ENCODE data around the gene SCAND1.
"Not testable (repeated sequence)": the region's sequence is repeated elsewhere in the genome, so short reads cannot be mapped to it uniquely, and the experiment has no call there.

The SCAND1 gene

DNA sequence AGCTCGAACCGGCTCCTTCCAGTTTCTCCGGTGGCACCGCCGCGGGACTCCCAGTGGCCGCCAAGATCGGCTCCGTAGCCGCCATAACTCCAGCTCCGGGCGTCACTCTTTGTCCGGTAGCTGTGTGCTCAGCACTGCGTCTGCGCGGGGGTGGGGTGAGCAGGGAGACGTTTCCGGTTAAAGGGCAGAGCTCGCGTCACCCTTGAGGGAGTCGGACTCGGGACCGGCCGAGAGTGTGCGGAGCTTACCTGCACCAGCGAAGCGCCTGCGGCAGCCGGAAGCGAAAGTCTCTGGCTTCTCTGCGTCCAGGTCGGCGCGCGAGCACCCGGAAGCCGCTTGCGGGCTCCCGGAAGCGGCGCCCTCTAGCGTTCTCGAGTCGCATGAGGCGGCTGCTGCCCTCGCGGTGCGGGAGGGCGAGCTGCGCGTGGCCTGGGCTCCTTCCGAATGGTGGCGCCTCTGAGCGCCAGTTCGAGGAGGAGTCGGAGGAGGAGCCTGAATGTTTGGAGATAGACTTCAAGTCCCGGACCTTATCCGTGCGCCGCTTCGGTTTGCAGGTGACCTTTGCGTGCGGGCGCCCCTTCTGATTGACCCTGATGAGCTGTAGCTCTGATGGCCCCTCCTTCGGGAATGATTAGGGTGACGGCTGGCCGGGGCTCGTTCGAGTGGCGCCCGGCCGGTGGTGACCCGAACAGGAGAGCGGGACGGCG, at the start of gene SCAND1:
Gene SCAND1 (minus strand): TSS at position 303 of the 707 bp plus-strand sequence. CDS start 218 bp downstream, at position 85.
- peak; percentile 90 for DNase-seq

DNA sequence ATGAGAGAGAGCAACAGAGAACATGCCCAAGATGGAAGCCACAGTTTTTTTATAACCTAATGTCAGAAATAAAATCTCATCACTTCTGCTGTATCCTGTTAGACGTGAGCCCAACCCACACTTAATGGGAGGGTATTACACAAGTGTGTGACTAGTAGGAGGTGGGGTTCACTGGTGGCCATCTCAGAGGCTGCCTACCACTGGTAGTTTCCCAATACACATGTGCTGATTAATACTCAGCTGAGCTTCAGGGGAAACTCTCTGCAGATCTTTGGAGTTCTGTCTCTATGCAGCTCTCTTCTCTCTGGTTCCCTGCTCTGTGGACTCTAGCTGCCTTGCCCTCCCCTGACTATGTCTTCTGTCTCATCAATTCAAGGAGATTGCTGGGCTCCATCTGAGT, 49.7 kb upstream of the SCAND1 start:
- DNase-seq: no peak

DNA sequence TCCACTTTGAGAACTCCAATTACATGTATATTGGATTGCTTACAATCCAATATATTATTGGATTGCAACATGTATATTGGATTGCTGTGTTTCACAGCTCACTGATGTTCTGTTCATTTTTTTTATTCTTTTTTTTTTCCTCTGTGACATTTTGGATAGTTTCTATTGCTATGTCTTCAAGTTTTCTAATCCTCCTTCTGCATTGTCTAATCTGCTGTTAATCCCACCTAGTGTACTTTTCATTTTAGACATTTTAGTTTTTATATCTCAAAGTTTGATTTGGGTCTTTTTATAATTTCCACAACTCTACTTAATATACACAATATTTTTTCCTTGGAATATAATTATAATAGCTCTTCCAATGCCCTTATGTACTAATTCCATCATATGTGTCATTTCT, 48.6 kb upstream of the SCAND1 start:
- DNase-seq: no peak

DNA sequence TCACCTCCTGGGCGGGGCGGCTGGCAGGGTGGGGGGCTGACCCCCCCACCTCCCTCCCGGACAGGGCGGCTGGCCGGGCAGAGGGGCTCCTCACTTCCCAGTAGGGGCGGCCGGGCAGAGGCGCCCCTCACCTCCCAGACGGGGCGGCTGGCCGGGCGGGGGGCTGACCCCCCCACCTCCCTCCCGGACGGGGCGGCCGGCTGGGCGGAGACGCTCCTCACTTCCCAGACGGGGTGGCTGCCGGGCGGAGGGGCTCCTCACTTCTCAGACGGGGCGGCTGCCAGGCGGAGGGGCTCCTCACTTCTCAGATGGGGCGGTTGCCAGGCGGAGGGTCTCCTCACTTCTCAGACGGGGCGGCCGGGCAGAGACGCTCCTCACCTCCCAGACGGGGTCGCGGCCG, 47.0 kb upstream of the SCAND1 start:
- DNase-seq: not testable (repeated sequence)

- not testable (repeated sequence) for DNase-seq
Observed at GRCh38 chr20:35996492-35996891, 42.2 kb upstream of the SCAND1 start.

DNA sequence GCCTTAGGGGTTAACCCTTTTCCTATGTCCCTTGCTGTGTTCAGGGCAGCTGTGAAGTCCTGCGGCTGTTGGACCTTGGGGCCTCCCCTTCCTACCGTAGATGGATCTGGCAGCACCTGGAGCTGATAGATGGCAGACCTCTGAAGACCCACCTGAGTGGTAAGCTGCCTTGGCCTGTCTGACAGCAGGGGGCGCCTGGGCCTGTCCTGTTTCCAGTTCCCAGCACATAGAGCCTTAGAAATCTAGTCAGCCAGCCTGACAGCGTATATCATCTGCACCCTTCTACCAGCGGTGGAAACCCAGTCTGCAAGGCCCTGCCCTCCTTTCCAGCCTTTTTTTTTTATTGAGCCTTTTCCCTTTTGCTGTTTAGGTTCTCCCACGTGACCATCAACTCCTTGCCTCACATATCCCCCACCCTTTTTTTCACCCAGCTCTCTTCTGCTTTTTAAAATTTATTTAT, 40.7 kb upstream of the SCAND1 start:
- peak; percentile 27 for DNase-seq

DNA sequence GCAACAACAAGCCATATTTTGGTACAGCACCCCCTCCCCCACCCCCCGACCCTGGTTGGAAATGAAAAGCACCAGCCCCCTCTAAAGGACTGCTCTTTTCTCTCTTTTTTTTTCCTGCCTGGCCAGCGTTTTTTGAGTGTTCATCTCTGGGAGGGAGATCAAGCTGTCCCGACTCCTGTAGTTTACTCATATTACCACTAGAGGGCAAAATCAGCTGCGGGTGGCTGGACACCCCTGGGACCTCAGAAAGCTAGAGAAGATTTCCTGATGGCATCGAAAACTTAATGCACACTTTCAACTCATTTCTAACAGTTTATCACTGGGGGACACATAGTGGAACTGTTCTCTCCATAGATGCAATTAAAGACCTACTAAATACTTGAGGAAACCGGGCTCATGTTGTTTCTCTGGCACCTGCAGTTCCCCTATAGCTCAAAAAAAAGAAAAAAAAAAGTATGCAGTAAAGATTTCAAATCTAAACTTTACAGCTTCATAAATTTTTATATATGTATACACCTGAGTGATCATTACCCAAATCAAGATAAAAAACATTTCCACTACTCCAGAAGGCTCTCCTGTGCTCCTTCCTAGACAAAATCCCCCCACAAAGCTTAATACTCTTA, 38.5 kb upstream of the SCAND1 start:
- peak; percentile 13 for DNase-seq

DNA sequence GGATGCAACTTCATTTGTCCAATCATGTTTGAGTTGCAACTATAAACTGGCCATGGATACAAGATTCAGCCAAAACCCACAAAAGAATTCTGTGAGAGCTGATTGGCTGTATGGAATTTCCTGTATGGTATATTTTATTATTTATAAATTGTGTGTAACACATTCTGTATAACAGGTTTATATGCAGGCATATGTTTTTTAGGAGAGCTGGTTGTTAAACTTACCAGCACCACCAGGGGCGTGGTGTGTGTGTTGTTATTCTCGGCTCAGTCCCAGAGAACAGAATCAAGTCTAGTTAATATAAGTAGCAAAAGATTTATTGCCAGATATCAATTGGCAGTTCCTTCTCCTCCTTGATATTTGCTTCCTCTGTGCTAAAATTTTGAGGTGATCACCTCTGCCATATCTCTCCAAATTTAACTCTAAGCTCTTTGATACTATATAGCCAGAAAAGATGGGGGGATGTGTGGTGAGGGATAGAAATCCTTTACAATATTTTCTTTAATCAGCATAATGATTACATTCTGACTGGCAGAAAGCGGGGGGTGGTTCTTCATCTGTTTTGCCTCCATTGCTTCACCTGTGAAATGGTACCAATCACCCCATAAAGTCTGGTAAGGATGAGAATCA, 37.0 kb upstream of the SCAND1 start:
- peak; percentile 27 for DNase-seq

DNA sequence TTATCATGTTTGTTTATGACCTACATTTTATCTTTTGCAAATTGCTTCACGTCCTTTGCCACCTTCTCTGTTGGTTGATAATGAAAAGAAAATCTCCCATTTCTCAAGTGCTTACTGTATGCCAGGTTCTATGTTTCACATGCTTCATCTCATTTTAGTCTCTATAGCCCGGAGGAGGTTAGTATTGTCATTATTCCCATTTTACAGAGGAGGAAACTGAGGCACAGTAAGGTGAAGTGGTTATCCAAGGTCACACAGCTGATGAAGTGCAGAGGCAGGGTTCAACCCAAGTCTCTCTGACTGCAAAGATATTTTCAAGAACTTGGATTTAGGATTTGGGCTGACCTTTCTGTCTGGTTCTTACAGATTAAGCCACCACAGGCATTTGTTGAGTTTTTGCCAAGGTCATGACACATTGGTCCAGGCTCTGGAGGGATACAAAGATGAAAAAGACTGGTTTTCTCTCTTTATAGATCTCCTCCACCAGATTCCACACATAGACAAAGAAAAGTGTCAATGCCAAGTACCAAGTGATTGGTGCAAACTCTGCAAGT, 34.7 kb upstream of the SCAND1 start:
- no peak for DNase-seq

GRCh38 chr20:35985806-35986205, 31.5 kb upstream of the SCAND1 start:
- no peak for DNase-seq

GRCh38 chr20:35984382-35984781, 30.1 kb upstream of the SCAND1 start:
- DNase-seq: no peak

DNA sequence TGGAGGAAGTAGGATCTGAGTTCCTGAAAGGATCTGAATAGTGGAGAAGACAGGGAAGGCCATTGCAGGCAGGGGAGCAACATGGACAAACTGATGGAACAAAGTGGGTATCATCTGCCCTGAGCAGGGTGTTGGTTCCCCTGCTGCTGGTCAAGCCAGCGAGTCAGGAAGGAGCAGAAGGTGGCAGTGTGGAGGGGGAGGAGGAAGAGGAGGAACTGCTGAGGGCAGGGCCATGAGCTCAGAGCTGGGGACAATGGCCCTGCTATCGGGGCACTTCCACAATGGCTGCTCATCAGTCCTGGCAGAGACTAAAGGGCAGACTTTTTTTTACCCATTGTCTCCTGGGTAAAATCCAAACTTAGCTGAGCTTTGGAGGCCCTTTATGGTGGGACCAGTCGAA, 27.7 kb upstream of the SCAND1 start:
- DNase-seq: no peak

DNA sequence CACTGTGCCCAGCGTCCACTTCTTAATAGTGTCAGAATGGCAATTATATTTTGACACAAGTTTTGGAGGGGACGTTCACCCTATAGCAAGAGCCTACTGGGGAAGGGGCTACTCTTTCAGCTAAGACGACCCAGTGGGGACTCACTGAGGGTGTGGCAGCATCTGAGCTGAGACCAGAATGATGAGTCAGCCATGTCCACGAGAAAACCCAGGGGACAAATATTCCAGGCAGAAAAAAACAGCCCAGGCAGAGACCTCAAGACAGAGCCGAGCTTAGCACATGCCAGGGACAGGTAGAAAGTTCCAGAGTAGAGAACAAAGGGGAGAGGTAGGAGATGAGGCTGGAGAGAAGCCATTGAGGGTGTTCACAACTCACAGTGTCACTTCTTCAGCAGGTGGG, 25.2 kb upstream of the SCAND1 start:
- DNase-seq: no peak

GRCh38 chr20:35978041-35978513, 23.8 kb upstream of the SCAND1 start:
- no peak for DNase-seq

- no peak for DNase-seq
Observed at GRCh38 chr20:35975576-35976373, 21.5 kb upstream of the SCAND1 start.

- DNase-seq: no peak
Observed at GRCh38 chr20:35974256-35974655, 20.0 kb upstream of the SCAND1 start.

- DNase-seq: no peak
Observed at GRCh38 chr20:35972462-35972861, 18.2 kb upstream of the SCAND1 start.

GRCh38 chr20:35971981-35972380, 17.7 kb upstream of the SCAND1 start:
- no peak for DNase-seq

DNA sequence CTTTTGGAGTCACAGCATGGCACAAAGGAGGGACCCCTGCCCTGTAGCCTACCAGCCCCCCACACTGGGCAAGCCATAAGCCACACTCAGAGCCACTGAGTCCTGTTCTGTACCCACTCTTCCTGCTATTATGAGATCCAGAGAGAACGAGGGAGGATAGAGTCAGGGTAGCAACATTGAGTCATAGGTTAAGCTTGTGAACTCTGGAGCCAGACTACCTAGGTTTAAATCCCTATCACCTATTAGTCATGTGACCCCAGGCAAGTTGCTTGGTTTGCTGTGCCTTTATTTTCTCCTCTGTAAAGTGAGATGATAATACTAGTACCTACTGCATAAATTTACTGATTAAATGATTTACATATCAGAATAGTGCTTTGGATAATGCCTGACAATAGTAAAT, 14.6 kb upstream of the SCAND1 start:
- DNase-seq: no peak

DNA sequence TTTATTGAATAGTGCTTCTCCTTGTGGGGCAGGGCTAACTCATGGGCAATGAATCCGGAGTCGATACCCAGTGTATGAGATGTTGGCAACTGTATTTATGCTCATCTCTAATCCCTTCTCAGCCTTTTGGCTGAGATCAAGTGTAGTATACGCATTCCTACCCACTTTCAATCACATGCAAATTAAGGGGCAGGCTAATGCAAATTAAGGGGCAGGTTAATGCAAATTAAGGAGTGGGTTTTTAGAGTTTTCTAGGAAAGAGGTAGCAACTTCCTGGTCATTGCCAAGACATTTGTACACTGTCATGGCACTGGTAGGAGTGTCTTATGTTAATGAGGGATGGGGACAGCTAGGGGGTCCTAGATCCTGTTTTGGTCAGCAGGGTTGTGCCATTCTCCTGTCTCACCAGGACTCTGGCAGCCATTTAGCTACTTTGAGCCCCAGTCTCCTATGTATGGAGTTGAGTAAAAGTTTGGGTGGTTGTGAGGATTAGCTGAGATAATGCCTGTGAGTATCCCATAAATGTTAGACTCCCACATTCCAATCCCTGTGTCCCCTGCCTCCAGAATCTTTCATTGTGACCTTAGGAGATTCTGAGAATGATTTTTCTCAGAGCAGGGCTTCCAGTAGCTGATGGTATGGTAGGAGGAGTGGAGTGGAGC, 13.8 kb upstream of the SCAND1 start, which contains the start of gene CNBD2:
Gene CNBD2 (plus strand): TSS at position 612 of the 662 bp plus-strand sequence. CDS start 173 bp downstream, outside the sequence.
- no peak for DNase-seq

DNA sequence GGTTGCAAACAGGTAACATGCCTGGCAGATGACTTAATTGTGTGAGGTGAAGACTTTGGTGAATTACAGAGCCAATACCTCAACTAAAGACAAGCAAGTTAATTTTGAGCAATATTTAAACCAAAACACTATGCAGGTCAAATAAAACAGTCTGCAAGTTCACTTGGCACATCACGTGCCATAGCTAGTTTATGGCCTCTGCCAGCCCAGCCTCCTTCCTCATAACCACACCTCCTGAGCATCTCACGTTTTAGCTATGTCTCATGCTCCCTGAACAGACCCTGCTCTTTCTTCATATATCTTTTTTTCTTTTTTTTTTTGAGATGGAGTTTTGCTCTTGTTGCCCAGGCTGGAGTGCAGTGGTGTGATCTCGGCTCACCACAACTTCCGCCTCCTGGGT, 9.6 kb upstream of the SCAND1 start:
- DNase-seq: no peak

GRCh38 chr20:35959291-35959690, 5.0 kb upstream of the SCAND1 start:
- not testable (repeated sequence) for DNase-seq
